Measurements from ENCODE around the gene SPNS2. TPM values are rescaled to one million over a fixed set of nuclear protein-coding genes. Genes with fewer than 3 reads are reported as not detected.

SPNS2 gene
- total and polyA plus RNA-seq, 10 of the 15 experiments (the other 5 are each of a cell fraction or from before 2014, with no cell fraction given) = 0.04 to 1.1 (median 0.23) TPM; not detected in 2

DNA sequence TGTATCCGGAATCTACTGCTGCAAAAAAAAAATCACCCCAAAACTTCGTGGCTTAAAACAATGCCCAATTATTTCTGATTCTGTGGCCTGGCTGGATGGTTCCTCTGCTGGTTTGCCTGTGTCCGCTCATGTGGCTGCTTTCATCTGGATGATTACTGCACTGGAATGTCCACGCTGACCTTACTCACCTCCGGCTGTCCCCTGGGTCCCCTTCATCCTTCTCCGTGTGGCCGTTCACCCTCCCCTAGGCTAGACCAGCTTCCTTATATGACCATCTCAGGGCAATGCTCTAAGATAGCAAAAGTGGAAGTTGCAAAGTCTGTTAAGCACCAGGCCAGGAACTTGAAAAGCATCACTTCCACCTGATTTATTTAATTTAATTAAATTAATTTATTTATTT lies 31.4 kb upstream of the SPNS2 start (continued):
- TF ChIP-seq, protein P1, sequence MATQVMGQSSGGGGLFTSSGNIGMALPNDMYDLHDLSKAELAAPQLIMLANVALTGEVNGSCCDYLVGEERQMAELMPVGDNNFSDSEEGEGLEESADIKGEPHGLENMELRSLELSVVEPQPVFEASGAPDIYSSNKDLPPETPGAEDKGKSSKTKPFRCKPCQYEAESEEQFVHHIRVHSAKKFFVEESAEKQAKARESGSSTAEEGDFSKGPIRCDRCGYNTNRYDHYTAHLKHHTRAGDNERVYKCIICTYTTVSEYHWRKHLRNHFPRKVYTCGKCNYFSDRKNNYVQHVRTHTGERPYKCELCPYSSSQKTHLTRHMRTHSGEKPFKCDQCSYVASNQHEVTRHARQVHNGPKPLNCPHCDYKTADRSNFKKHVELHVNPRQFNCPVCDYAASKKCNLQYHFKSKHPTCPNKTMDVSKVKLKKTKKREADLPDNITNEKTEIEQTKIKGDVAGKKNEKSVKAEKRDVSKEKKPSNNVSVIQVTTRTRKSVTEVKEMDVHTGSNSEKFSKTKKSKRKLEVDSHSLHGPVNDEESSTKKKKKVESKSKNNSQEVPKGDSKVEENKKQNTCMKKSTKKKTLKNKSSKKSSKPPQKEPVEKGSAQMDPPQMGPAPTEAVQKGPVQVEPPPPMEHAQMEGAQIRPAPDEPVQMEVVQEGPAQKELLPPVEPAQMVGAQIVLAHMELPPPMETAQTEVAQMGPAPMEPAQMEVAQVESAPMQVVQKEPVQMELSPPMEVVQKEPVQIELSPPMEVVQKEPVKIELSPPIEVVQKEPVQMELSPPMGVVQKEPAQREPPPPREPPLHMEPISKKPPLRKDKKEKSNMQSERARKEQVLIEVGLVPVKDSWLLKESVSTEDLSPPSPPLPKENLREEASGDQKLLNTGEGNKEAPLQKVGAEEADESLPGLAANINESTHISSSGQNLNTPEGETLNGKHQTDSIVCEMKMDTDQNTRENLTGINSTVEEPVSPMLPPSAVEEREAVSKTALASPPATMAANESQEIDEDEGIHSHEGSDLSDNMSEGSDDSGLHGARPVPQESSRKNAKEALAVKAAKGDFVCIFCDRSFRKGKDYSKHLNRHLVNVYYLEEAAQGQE (IDR thresholded peaks at IDR 0.05; ENCODE audit: low read depth, low read length) = no peak
- TF ChIP-seq YY1 (IDR thresholded peaks at IDR 0.05; ENCODE audit: low read depth, low read length) = no peak
- TF ChIP-seq IRF4 (IDR thresholded peaks at IDR 0.05; ENCODE audit: low read depth, low read length) = no peak
- no peak for TF ChIP-seq IKZF1 (conservative IDR thresholded peaks at IDR 0.05)
- TF ChIP-seq, protein P2, sequence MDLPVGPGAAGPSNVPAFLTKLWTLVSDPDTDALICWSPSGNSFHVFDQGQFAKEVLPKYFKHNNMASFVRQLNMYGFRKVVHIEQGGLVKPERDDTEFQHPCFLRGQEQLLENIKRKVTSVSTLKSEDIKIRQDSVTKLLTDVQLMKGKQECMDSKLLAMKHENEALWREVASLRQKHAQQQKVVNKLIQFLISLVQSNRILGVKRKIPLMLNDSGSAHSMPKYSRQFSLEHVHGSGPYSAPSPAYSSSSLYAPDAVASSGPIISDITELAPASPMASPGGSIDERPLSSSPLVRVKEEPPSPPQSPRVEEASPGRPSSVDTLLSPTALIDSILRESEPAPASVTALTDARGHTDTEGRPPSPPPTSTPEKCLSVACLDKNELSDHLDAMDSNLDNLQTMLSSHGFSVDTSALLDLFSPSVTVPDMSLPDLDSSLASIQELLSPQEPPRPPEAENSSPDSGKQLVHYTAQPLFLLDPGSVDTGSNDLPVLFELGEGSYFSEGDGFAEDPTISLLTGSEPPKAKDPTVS (IDR thresholded peaks at IDR 0.05; ENCODE audit: low read depth, low read length) = no peak
- TF ChIP-seq BCL11A (IDR thresholded peaks at IDR 0.05; ENCODE audit: low read depth, low read length) = no peak
- no peak for TF ChIP-seq POLR2A (IDR thresholded peaks at IDR 0.05; ENCODE audit: low read depth, low read length)
- TF ChIP-seq SREBF1 (IDR thresholded peaks at IDR 0.05; ENCODE audit: low read length) = no peak

DNA sequence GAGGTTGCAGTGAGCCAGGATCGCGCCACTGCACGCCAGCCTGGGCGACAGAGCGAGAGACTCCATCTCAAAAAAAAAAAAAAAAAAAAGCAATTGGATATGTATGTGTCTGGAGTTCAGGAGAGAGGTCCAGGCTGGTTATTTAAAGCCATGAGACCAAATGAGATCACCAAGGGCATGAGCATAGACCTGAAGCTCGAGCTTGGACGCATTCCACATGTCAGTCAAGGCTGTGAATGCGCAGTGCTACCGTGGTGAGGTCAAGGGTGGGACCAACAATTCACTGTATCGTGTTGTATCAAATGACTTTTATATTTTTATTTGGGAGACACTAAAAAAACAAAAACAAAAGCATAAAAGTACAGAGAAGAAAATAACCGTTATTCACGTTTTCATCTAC lies 29.1 kb upstream of the SPNS2 start:
- BruUV-seq (replicated peaks) = no TSS peak
- Histone ChIP-seq H3K4me3 (no peak overlapping the region), H3K36me3 (ENCODE audit: control insufficient read depth in 2 of 2, insufficient read depth in 2 of 2, low read length in 1 of 2) (no peaks in the 10 kb centered on the region), H3K79me2 (ENCODE audit: control insufficient read depth, insufficient read depth, low read length) (no peaks in the 10 kb centered on the region), H3K27ac (ENCODE audit: control insufficient read depth, insufficient read depth) (no peak overlapping the region), H3K27me3 (replicated peaks in 1 of 2; ENCODE audit: control insufficient read depth in 2 of 2, insufficient read depth in 2 of 2, low read length in 1 of 2) (peaks cover 0 to 2% of the 10 kb centered on the region in 2 experiments; a peak in 2 of 4 replicates), H3K4me2 (ENCODE audit: control insufficient read depth, insufficient read depth) (no peak overlapping the region), H3K4me1 (ENCODE audit: control insufficient read depth, insufficient read depth, low read length) (no peaks in the 10 kb centered on the region), H3K9ac (ENCODE audit: control insufficient read depth, insufficient read depth, low read length) (no peak overlapping the region), H2AFZ (ENCODE audit: control insufficient read depth, low read depth, low read length) (no peak overlapping the region), H4K20me1 (ENCODE audit: control insufficient read depth, insufficient read depth) (no peaks in the 10 kb centered on the region), H3K9me3 (replicated peaks; ENCODE audit: control insufficient read depth, insufficient read depth, low read length) (no peaks in the 10 kb centered on the region)
- intact Hi-C loops (cut with micrococcal nuclease; ENCODE audit: unreplicated experiment) = no loop called here
- RAD21 ChIA-PET (ENCODE audit: unreplicated experiment) = no interaction called here
- WGBS (ENCODE audit: insufficient coverage, insufficient replicate concordance, low lambda C conversion rate, missing lambda C conversion rate) = 34% methylated on average over 7 of the region's 12 CpGs
- FAIRE-seq = no peak
- POLR2A ChIA-PET = interaction anchor here (0.7 kb wide), 1 partner anchor 619 kb away, joined by 5 read pairs; no protein-coding TSS in a partner anchor
- no peak for ATAC-seq
- no peak for DNase-seq (ENCODE audit: low read depth, low spot score)
- in situ Hi-C loops (cut with MboI) = no loop called here
- no peak for TF ChIP-seq GABPA (IDR thresholded peaks at IDR 0.05; ENCODE audit: low read depth)
- SMC1A ChIA-PET (ENCODE audit: uncharacterized antibody, unreplicated experiment) = interaction anchor here (0.7 kb wide), 1 partner anchor 156 kb away, joined by 4 read pairs; no protein-coding TSS in a partner anchor
- CTCF ChIA-PET = no interaction called here
